Psoas muscle (tissue), 8 donors: ENCODE results near the gene POLE. TPM values are rescaled to one million over a fixed set of nuclear protein-coding genes. Genes with fewer than 3 reads are reported as not detected.

Source experiments
- ATAC-seq, 4 donors: fragments of 200-7000 bp; cut with Tn5 transposase; one replicate each; pipeline ENCODE4 v1.9.1; 2020; ENCODE audit warnings: moderate library complexity in 3 of 4, mild to moderate bottlenecking in 2 of 4
- DNase-seq, 2 donors: peaks; one replicate each; pipeline ENCODE4 v3.0.0-alpha.2; 2020
- H3K27ac ChIP-seq: fragments of 200-600 bp; one replicate; pipeline ENCODE4 v1.8.0; 2022
- H3K27me3 ChIP-seq, 3 donors: fragments of 200-600 bp in 1 of 3; one replicate each; pipeline versions ENCODE4 v1.6.1 to v1.8.0; 2013 to 2022; ENCODE audit warnings: low read length in 2 of 3, mild to moderate bottlenecking in 2 of 3, moderate library complexity in 1 of 3; ENCODE audit not compliant: insufficient read depth in 3 of 3
- H3K36me3 ChIP-seq, 2 donors: fragments of 200-600 bp in 1 of 2; one replicate each; pipeline versions ENCODE4 v1.6.1 to v1.8.0; 2013 to 2022; ENCODE audit warnings: low read depth in 1 of 2, mild to moderate bottlenecking in 1 of 2, moderate library complexity in 1 of 2; ENCODE audit not compliant: insufficient read depth in 1 of 2
- H3K4me1 ChIP-seq: fragments of 200-600 bp; one replicate; pipeline ENCODE4 v1.8.0; 2022
- H3K4me3 ChIP-seq: fragments of 200-600 bp; one replicate; pipeline ENCODE4 v1.8.0; 2022; ENCODE audit warnings: mild to moderate bottlenecking
- H3K9me3 ChIP-seq: fragments of 200-600 bp; one replicate; pipeline ENCODE4 v1.8.0; 2022
- WGBS, 3 donors: extraction: QIAGEN DNeasy Blood & Tissue Kit; methylation state at CpG; one replicate each; pipeline versions ENCODE4 v1.1.6 to v1.1.7; 2013; 5-methylcytosine and 5-hydroxymethylcytosine counted together
- intact Hi-C, 2 donors: fragments of 100-400 bp; cut with DNase I; formaldehyde crosslinking; loops; one replicate each; pipeline versions ENCODE4 v1.11.0 to v1.14.2; 2022
- polyA plus RNA-seq, 3 donors: library from polyadenylated mRNA; stranded (reverse); fragments of 200-250 nt; gene quantifications; one replicate each; pipeline ENCODE4 v1.2.3, GENCODE V29; 2013
- total RNA-seq, 4 donors: library from RNA; stranded (reverse); fragmentation: NEBNext Ultra II Directional in 2 of 4; extraction: Animal tissue kit (Norgen Biotek cat#: 25700) in 2 of 4; gene quantifications; one replicate each; pipeline versions ENCODE4 v1.2.1 to v1.2.4, GENCODE V29; 2021 to 2023
- TF ChIP-seq, protein P1 (sequence below): fragments of 200-600 bp; IDR thresholded peaks from one replicate; pipeline ENCODE4 v1.8.0; 2022; ENCODE audit warnings: antibody characterized with exemption
- donor health status: healthy with polysubstance abuse.
- donor health status: DM: no; HTN: no; CAD: no; lungs with moderate emphysema.
- donor health status: Bipolar disorder and iron deficiency.
- donor health status: healthy.
- donor health status: DM: yes; HTN: yes; CAD: no.
- donor health status: DM: no; HTN: no; CAD: no.
- donor health status: DM: no; HTN: no; CAD: no.
- donor health status: DM: yes; HTN: yes; CAD: no.

Gene POLE
- total and polyA plus RNA-seq, 7 donors = 4.2 to 15.1 (median 6.7) TPM

- WGBS, 3 donors = 94 to 98% (median 95%) methylated on average over 10 of the region's 10 CpGs
- peaks cover 2 to 77% of the 10 kb centered on the region in 2 donors for H3K36me3 ChIP-seq
- H3K4me1 ChIP-seq = no peaks in the 10 kb centered on the region
- ATAC-seq (no peak), DNase-seq (no peak)
- H3K9me3 ChIP-seq = no peaks in the 10 kb centered on the region
- no peak overlapping the region for H3K4me3 ChIP-seq
- intact Hi-C loops = no loop called here
- no peak overlapping the region for H3K27ac ChIP-seq
- TF ChIP-seq, protein P1, sequence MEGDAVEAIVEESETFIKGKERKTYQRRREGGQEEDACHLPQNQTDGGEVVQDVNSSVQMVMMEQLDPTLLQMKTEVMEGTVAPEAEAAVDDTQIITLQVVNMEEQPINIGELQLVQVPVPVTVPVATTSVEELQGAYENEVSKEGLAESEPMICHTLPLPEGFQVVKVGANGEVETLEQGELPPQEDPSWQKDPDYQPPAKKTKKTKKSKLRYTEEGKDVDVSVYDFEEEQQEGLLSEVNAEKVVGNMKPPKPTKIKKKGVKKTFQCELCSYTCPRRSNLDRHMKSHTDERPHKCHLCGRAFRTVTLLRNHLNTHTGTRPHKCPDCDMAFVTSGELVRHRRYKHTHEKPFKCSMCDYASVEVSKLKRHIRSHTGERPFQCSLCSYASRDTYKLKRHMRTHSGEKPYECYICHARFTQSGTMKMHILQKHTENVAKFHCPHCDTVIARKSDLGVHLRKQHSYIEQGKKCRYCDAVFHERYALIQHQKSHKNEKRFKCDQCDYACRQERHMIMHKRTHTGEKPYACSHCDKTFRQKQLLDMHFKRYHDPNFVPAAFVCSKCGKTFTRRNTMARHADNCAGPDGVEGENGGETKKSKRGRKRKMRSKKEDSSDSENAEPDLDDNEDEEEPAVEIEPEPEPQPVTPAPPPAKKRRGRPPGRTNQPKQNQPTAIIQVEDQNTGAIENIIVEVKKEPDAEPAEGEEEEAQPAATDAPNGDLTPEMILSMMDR = no peak
- H3K27me3 ChIP-seq = no peaks in the 10 kb centered on the region
Measured at GRCh38 chr12:132647858-132648257, 39.3 kb downstream of the POLE start.

GRCh38 chr12:132646850-132647249 lies 40.3 kb downstream of the POLE start:
- DNase-seq (no peak), ATAC-seq (no peak)
- H3K4me1 ChIP-seq = no peaks in the 10 kb centered on the region
- TF ChIP-seq, protein P1 = no peak
- WGBS, 3 donors = 92 to 95% (median 95%) methylated on average over 7 of the region's 7 CpGs
- no peaks in the 10 kb centered on the region for H3K27me3 ChIP-seq
- H3K4me3 ChIP-seq = no peak overlapping the region
- peaks cover 2 to 79% of the 10 kb centered on the region in 2 donors for H3K36me3 ChIP-seq
- no peaks in the 10 kb centered on the region for H3K9me3 ChIP-seq
- no peak overlapping the region for H3K27ac ChIP-seq
- intact Hi-C loops = no loop called here

GRCh38 chr12:132642846-132643835 lies 44.0 kb downstream of the POLE start:
- Histone ChIP-seq H3K4me3 (no peak overlapping the region), H3K36me3 (peaks cover 2 to 67% of the 10 kb centered on the region in 2 donors)
- WGBS, 3 donors = 94 to 98% (median 95%) methylated on average over 30 of the region's 30 CpGs

GRCh38 chr12:132641811-132642650 lies 45.1 kb downstream of the POLE start:
- 95 to 97% (median 95%) methylated on average over 27 to 28 of the region's 28 CpGs for whole genome bisulfite sequencing, 3 donors
- no peaks in the 10 kb centered on the region for H3K27me3 ChIP-seq
- H3K27ac ChIP-seq = no peak overlapping the region
- intact Hi-C loops = loop anchor here in 1 of 2 donors (2.0 kb wide), 1 partner anchor 227 kb away; no protein-coding TSS in a partner anchor
- H3K36me3 ChIP-seq = peaks cover 2 to 68% of the 10 kb centered on the region in 2 donors
- DNase-seq (no peak), ATAC-seq (no peak)
- no peaks in the 10 kb centered on the region for H3K4me1 ChIP-seq
- TF ChIP-seq, protein P1 = no peak
- no peak overlapping the region for H3K4me3 ChIP-seq
- no peaks in the 10 kb centered on the region for H3K9me3 ChIP-seq

More at GRCh38 chr12:132642846-132643835, 44.0 kb downstream of the POLE start:
- intact Hi-C loops = no loop called here
- ATAC-seq = no peak
- TF ChIP-seq, protein P1 = no peak
- Histone ChIP-seq H3K27ac (no peak overlapping the region), H3K9me3 (no peaks in the 10 kb centered on the region), H3K4me1 (no peaks in the 10 kb centered on the region), H3K27me3 (no peaks in the 10 kb centered on the region)
- DNase-seq = no peak
